ENCODE data around the gene SLC1A5.
"Not testable (repeated sequence)": the region's sequence is repeated elsewhere in the genome, so short reads cannot be mapped to it uniquely, and the experiment has no call there.

SLC1A5 gene

DNA sequence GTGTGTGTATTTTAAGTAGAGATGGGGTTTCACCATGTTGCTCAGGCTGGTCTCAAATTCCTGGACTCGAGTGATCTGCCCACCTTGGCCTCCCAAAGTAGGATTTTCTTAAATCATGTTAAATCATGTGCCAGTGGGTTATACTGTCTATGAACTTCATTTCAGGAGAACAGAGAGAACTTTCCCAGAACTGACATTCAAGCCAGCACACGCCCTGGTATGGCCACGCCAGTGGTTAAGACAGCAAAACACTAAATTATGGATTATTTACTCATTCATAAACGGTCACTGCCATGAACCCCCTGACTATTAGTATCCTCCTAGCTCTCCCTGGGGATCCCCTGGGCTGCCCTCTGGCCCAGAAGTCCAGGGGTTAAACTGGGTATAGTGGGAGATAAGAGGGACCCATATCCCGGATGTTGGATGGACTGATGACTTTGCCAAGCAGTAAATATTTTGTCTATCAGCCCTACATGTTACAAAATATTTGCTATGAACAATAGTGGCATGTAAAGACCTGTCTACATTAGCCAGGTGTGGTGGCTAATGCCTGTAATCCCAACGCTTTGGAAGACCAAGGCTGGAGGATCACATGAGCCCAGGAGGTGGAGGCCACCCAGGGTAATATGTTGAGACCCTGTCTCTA lies 26.0 kb downstream of the SLC1A5 start:
- no peak overlapping the region for H3K4me3 Mint-ChIP-seq
- H3K4me1 Mint-ChIP-seq, result peaks cover 3% of the 10 kb centered on the region
- no peaks in the 10 kb centered on the region for H3K9me3 Mint-ChIP-seq
- no peaks in the 10 kb centered on the region for H3K36me3 Mint-ChIP-seq
- no peak overlapping the region for H3K27ac Mint-ChIP-seq
- no peaks in the 10 kb centered on the region for H3K27me3 Mint-ChIP-seq

DNA sequence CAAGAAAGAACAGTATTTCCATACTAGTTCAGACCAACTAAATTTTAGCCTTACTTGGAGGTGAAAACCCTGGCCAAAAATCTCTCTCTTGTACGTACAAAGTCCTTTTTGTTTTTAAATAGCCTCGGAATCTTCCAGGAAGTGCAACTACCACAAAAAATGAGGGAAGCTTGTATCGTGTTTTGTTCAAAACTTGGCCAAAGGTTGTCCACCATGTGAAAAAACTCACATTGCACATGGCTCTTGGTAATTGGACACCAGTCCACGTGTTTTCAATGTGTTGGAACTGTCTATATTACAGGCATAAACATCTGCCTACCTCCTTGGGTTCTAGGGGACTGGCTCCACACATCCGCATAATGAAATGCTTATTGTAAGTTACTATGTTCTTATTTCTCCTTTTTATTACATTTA lies 27.0 kb downstream of the SLC1A5 start:
- H3K36me3 Mint-ChIP-seq, result peaks cover under 1% of the 10 kb centered on the region
- H3K4me1 Mint-ChIP-seq, result peaks cover 4% of the 10 kb centered on the region
- no peaks in the 10 kb centered on the region for H3K27me3 Mint-ChIP-seq
- H3K9me3 Mint-ChIP-seq, result no peaks in the 10 kb centered on the region
- H3K27ac Mint-ChIP-seq, result no peak overlapping the region
- H3K4me3 Mint-ChIP-seq, result no peak overlapping the region

DNA sequence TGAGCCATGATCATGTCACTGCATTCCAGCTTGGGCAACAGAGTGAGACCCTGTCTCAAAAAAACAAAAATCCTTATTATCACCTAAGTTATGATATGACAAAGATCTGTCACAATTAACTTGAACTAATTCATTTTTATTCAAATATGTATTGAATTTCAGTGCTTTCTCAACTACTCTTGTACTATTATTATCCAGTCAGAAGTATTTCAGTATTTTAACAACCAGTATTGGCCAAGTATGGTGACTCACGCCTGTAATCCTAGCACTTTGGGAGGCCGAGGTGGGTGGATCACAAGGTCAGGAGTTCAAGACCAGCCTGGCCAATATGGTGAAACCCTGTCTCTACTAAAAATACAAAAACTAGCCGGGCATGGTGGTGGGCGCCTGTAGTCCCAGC lies 27.5 kb downstream of the SLC1A5 start:
- H3K9me3 Mint-ChIP-seq, H3K4me1 Mint-ChIP-seq, H3K27me3 Mint-ChIP-seq, H3K4me3 Mint-ChIP-seq, H3K36me3 Mint-ChIP-seq, H3K27ac Mint-ChIP-seq: not testable (repeated sequence)

DNA sequence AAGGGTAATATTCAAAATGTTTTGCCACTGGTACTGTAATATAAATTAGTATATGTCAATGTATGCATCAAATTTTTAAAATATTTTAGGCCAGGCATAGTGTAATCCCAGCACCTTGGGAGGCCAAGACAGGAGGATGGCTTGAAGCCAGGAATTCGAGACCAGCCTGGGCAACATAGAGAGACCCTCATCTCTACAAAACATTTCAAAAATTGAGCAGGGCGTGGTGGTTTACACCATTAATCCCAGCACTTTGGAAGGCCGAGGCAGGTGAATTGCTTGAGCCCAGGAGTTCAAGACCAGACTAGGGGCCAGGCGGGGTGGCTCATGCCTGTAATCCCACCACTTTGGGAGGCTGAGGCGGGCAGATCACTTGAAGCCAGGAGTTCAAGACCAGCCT lies 28.0 kb downstream of the SLC1A5 start:
- H3K36me3 Mint-ChIP-seq, result peaks cover 1% of the 10 kb centered on the region
- H3K27me3 Mint-ChIP-seq, result no peaks in the 10 kb centered on the region
- no peak overlapping the region for H3K4me3 Mint-ChIP-seq
- no peaks in the 10 kb centered on the region for H3K9me3 Mint-ChIP-seq
- H3K27ac Mint-ChIP-seq, result no peak overlapping the region
- peaks cover 4% of the 10 kb centered on the region for H3K4me1 Mint-ChIP-seq

DNA sequence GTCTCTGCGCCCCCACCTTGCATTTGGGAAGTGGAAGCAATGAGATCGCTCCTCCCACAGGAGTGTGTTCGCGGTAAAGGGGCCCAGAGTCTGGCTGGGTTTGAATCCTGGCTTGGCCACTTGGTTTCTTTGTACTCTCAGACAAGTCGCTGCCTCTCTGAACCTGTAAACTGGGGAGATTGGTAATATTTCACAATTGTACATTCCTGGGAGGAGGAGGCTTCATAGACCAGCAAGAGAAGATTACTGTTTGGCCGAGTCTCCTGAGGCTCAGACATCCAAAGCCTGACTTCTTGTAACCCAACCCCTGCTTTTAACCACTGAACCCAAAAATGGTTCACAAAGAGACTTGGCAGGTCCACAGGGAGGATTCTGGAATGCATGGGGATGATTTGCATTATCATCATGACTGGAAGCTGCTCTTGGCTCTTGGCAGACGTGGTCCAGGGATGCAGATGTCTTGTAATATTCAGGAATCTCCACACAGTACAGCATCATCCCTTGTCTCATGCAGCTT lies 28.5 kb downstream of the SLC1A5 start:
- H3K27ac Mint-ChIP-seq, result no peak overlapping the region
- no peaks in the 10 kb centered on the region for H3K27me3 Mint-ChIP-seq
- H3K36me3 Mint-ChIP-seq, result peaks cover 1% of the 10 kb centered on the region
- H3K4me3 Mint-ChIP-seq, result no peak overlapping the region
- H3K9me3 Mint-ChIP-seq, result no peaks in the 10 kb centered on the region
- H3K4me1 Mint-ChIP-seq, result peaks cover 4% of the 10 kb centered on the region

DNA sequence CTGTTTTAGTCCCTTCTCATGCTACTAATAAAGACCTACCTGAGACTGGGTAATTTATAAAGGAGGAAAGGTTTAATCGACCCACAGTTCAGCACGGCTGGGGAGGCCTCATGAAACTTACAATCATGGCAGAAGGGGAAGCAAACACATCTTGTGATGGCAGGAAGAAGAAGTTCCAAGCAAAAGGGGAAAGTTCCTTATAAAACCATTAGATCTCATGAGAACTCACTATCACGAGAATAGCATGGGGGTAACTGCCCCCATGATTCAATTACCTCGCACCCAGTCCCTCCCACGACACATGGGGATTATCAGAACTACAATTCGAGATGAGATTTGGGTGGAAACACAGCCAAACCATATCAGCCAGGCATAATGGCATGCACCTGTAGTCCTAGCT lies 29.2 kb downstream of the SLC1A5 start:
- Mint-ChIP-seq H3K36me3 (peaks cover 1% of the 10 kb centered on the region), H3K27me3 (no peaks in the 10 kb centered on the region), H3K4me3 (no peak overlapping the region), H3K9me3 (no peaks in the 10 kb centered on the region), H3K27ac (no peak overlapping the region), H3K4me1 (peaks cover 4% of the 10 kb centered on the region)

DNA sequence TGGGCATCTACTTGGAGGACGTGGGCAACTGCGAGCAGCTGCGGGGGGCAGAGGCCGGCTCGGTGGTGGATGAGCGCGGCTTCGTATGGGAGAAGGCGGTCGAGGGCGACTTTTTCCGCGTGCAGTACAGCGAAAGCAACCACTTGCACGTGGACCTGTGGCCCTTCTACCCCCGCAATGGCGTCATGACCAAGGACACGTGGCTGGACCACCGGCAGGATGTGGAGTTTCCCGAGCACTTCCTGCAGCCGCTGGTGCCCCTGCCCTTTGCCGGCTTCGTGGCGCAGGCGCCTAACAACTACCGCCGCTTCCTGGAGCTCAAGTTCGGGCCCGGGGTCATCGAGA lies 31.9 kb downstream of the SLC1A5 start:
- H3K4me1 Mint-ChIP-seq, result peaks cover 11% of the 10 kb centered on the region
- no peak overlapping the region for H3K27ac Mint-ChIP-seq
- no peaks in the 10 kb centered on the region for H3K27me3 Mint-ChIP-seq
- no peak overlapping the region for H3K4me3 Mint-ChIP-seq
- peaks cover 3% of the 10 kb centered on the region for H3K36me3 Mint-ChIP-seq
- no peaks in the 10 kb centered on the region for H3K9me3 Mint-ChIP-seq

DNA sequence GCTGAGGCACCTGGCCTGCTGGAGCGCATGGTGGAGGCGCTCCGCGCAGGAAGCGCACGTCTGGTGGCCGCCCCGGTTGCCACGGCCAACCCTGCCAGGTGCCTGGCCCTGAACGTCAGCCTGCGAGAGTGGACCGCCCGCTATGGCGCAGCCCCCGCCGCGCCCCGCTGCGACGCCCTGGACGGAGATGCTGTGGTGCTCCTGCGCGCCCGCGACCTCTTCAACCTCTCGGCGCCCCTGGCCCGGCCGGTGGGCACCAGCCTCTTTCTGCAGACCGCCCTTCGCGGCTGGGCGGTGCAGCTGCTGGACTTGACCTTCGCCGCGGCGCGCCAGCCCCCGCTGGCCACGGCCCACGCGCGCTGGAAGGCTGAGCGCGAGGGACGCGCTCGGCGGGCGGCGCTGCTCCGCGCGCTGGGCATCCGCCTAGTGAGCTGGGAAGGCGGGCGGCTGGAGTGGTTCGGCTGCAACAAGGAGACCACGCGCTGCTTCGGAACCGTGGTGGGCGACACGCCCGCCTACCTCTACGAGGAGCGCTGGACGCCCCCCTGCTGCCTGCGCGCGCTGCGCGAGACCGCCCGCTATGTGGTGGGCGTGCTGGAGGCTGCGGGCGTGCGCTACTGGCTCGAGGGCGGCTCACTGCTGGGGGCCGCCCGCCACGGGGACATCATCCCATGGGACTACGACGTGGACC lies 32.4 kb downstream of the SLC1A5 start:
- peaks cover 3% of the 10 kb centered on the region for H3K36me3 Mint-ChIP-seq
- H3K27me3 Mint-ChIP-seq, result no peaks in the 10 kb centered on the region
- H3K4me3 Mint-ChIP-seq, result no peak overlapping the region
- no peaks in the 10 kb centered on the region for H3K9me3 Mint-ChIP-seq
- no peak overlapping the region for H3K27ac Mint-ChIP-seq
- H3K4me1 Mint-ChIP-seq, result peaks cover 11% of the 10 kb centered on the region

DNA sequence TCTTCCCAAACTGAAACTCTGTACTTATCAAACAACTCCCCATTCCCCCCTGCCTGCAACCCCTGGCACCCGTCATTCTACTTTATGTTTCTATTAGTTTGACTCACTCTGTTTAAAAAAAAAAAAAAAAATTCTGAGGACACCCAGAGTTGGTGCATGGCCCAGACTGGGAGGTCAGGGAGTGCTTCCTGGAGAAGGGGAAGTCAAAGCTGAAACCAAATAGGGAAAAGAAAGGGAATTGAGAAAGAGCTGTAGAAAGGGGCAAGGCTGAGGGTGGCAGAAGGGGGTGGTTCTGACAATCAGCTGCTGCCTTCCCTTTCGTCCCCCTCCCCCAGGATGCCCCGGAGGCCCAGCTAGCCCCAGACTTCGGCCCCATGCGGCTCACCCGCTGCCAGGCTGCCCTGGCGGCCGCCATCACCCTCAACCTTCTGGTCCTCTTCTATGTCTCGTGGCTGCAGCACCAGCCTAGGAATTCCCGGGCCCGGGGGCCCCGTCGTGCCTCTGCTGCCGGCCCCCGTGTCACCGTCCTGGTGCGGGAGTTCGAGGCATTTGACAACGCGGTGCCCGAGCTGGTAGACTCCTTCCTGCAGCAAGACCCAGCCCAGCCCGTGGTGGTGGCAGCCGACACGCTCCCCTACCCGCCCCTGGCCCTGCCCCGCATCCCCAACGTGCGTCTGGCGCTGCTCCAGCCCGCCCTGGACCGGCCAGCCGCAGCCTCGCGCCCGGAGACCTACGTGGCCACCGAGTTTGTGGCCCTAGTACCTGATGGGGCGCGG lies 33.1 kb downstream of the SLC1A5 start:
- H3K36me3 Mint-ChIP-seq, result peaks cover 3% of the 10 kb centered on the region
- no peaks in the 10 kb centered on the region for H3K9me3 Mint-ChIP-seq
- H3K4me1 Mint-ChIP-seq, result peaks cover 11% of the 10 kb centered on the region
- H3K27ac Mint-ChIP-seq, result no peak overlapping the region
- no peak overlapping the region for H3K4me3 Mint-ChIP-seq
- no peaks in the 10 kb centered on the region for H3K27me3 Mint-ChIP-seq

DNA sequence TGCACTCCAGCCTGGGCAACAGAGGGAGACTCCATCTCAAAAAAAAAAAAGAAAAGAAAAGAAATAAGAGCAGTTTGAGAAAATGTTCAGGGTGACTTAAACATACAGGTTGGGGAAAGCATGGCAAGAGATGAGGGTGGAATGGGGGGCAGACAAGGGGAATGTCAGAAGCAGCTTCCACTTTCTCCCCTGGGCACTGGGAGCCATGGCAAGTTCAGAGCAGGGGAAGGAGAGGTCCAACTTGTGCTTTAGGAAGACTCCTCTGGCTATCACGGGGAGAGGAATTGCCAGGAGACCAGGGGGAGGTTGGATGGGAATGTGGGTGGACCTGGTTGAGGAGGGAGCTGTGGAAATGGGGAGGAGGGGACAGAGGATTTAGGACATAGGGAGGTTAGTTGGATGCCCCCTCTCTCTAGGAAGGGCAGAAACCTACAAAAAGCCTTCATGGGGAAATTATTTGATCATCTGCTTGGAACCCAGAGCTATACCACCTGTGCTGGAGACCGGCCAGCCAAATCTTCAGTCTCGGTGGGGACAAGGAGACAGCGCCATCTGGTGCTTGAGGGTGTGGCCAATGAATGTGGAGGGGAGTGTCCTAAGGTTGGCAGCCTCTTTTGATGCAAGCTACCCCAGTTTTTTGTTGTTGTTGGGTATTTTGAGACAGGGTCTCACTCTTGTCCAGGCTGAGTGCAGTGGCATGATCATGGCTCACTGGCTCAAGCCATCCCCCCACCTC lies 34.8 kb downstream of the SLC1A5 start:
- Mint-ChIP-seq H3K27ac (no peak overlapping the region), H3K27me3 (no peaks in the 10 kb centered on the region), H3K4me1 (peaks cover 13% of the 10 kb centered on the region), H3K9me3 (no peaks in the 10 kb centered on the region), H3K4me3 (no peak overlapping the region), H3K36me3 (peaks cover 3% of the 10 kb centered on the region)

DNA sequence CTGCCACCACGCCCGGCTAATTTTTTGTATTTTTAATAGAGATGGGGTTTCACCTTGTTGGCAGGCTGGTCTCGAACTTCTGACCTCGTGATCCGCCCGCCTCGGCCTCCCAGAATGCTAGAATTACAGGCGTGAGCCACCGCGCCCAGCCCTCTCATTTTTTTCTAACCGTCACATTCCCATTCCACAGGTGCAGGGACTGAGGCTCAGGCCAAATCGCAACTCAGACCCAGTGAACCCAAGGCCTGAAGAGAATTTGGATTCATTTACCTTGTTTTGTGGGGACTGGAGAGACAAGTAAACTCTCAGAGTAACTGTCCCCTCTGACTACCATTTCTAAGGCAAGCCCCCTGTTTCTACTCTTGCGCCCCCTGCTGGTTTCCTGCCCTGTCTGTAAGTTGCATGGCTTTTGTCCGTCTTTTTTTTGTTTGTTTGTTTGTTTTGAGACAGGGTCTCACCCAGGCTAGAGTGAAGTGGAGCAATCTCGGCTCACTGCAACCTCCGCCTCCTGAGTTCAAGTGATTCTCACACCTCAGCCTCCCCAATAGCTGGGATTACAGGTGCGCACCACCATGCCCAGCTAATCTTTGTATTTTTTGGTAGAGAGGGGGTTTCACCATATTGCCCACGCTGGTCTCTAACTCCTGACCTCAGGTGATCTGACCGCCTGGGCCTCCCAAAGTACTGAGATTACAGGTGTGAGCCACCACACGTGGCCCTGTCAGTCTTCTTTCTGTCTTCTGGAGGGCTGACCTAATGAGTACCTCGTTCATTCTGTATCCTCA lies 39.9 kb downstream of the SLC1A5 start:
- no peaks in the 10 kb centered on the region for H3K36me3 Mint-ChIP-seq
- H3K27me3 Mint-ChIP-seq, result no peaks in the 10 kb centered on the region
- peaks cover 41% of the 10 kb centered on the region for H3K4me1 Mint-ChIP-seq
- peak overlapping the region; percentile 59 for H3K27ac Mint-ChIP-seq
- peak overlapping the region; percentile 51 for H3K4me3 Mint-ChIP-seq
- no peaks in the 10 kb centered on the region for H3K9me3 Mint-ChIP-seq

DNA sequence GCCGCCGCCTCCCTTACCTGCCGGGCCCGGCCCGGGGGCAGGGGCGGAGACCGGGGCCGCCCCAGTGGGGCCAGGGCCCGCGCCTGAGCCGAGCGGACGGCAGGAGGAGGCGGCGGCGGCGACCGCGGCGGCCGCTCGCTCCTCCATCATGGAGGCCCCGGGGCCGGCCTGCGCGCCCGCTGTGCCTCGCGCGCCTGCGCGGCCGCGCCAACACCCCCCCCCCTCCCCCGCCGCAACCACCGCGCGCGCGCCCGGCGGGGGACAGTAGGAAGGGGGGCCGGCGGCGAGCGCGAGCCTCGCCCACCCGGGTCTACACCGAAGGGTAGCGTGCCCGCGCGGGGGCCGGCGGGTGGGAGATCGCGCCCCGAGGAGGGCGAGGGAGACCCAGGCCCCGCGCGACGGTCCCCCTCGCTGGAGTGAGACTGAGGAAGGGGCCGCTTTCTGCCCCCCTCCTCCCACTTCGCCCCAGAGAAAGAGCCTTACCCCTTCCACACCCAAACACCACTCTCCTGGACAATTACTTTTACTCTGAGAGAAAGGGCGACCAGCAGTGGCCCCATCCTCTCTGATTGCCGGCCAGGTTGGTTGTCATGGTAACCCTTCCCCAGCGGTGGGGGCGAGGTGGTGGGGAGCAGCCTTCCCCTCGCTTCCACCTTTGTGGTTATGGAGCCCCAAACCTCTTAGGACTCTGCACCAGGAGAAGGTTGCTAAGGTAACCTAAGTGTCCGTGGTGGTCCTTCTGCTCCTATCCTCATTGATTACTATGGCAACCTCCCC lies 41.9 kb downstream of the SLC1A5 start, which contains the start of gene STRN4:
TSS of gene STRN4 (minus strand) at position 170 of the 777 bp plus-strand sequence. CDS start at position 150, 20 bp downstream.
- Mint-ChIP-seq H3K27ac (peak within 1 kb of the TSS; percentile 92), H3K36me3 (peaks cover 2% of the 10 kb centered on the region), H3K9me3 (no peaks in the 10 kb centered on the region), H3K4me3 (peak within 1 kb of the TSS; percentile 93), H3K27me3 (no peaks in the 10 kb centered on the region), H3K4me1 (peaks cover 56% of the 10 kb centered on the region)

DNA sequence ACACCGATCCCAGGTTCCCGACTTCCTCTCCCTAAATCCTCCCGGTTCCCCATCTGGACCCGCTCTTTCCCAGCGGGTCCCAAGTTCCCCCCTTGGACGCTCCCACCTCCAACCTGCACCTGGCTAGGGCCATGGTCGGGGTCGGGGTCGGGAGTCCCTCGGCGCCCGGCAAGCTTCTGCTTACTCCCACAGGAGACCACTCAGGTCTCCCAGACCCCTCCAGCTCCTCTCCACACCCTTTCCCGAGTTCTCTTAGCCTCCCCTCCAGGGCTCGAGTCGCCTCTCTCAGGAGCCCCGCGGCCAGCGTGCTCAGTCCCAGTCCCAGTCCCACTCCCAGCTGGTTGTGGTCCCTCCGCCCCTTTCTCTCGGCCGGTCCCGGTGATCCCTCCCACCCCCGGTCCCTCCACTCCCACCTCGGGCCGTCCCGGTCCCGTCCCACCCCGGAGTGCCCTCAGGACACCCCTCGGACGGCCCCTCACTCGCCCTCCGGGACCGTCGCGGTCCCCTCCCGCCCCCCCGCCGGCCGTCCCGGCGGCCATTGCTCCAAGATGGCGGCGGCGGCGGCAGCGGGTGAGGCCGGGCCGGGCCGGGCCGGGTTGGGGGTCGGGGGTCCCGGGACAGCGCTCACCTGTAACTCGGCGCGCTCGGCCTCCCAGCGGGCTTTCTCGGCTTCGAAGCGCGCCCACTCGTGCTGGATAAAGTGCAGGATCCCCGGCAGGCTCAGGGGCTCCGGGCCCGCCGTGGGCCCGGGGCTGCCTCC lies 42.7 kb downstream of the SLC1A5 start, which contains the start of gene FKRP:
TSS of gene FKRP (plus strand) at position 537 of the 760 bp plus-strand sequence. CDS start 9,394 bp downstream, outside the sequence.
- Mint-ChIP-seq H3K27ac (peak within 1 kb of the TSS; percentile 92), H3K4me1 (peaks cover 60% of the 10 kb centered on the region)

More for the DNA sequence above, 42.7 kb downstream of the SLC1A5 start, which contains the start of gene FKRP:
- no peaks in the 10 kb centered on the region for H3K27me3 Mint-ChIP-seq
- peak within 1 kb of the TSS; percentile 93 for H3K4me3 Mint-ChIP-seq
- no peaks in the 10 kb centered on the region for H3K9me3 Mint-ChIP-seq
- peaks cover 2% of the 10 kb centered on the region for H3K36me3 Mint-ChIP-seq

Data from activated naive CD4-positive, alpha-beta T cell treated with anti-CD3 and anti-CD28 coated beads, Interleukin-2, amount 50 U/mL, for 24 hours (primary cell).